H1 (cell line): Measurements from ENCODE around the gene MRPS26. TPM values are rescaled to one million over a fixed set of nuclear protein-coding genes. Genes with fewer than 3 reads are reported as not detected.

ENCODE experiments used
- CTCF ChIA-PET: fragments of 300-600 bp; sonication (Branson Sonifier 250); formaldehyde crosslinking; loops from one replicate; lab custom pipeline; 2021; ENCODE audit not compliant: partially characterized antibody; lab: Charles Lee
- POLR2A ChIA-PET: fragments of 300-600 bp; sonication (Branson Sonifier 250); formaldehyde crosslinking; loops from one replicate; lab custom pipeline; 2021; ENCODE audit warnings: inconsistent platforms; ENCODE audit not compliant: partially characterized antibody; lab: Charles Lee
- DNase-seq, 2 experiments: peaks; one replicate each; pipeline versions ENCODE4 v3.0.0 to v3.0.0-alpha.2; 2010 to 2022; ENCODE audit warnings: low spot score in 2 of 2, low read depth in 1 of 2, mixed read lengths in 1 of 2
- FAIRE-seq: peaks from 2 replicates; lab custom pipeline; 2011; peaks lifted over from hg19 to GRCh38; lab: Jason Lieb, UNC
- H2AFZ ChIP-seq: 2 replicates; pipeline ENCODE4 v1.8.1; 2012; ENCODE audit warnings: low read length, inconsistent platforms
- H2AK5ac ChIP-seq: 2 replicates; pipeline ENCODE4 v1.6.1; 2013; ENCODE audit warnings: low read depth, low read length
- H2BK120ac ChIP-seq: replicated peaks from 2 replicates; pipeline ENCODE3; 2013; ENCODE audit warnings: low read depth, low read length, inconsistent platforms
- H2BK12ac ChIP-seq: 2 replicates; pipeline ENCODE4 v1.6.1; 2013; ENCODE audit warnings: low read depth, low read length
- H2BK15ac ChIP-seq: 2 replicates; pipeline ENCODE4 v1.6.1; 2013; ENCODE audit warnings: low read length
- H2BK20ac ChIP-seq: 2 replicates; pipeline ENCODE4 v1.6.1; 2013; ENCODE audit warnings: low read length
- H2BK5ac ChIP-seq: 2 replicates; pipeline ENCODE4 v1.6.1; 2013; ENCODE audit warnings: low read depth, low read length
- H3K14ac ChIP-seq: 2 replicates; pipeline ENCODE4 v1.6.1; 2013; ENCODE audit warnings: inconsistent platforms; ENCODE audit not compliant: insufficient read length
- H3K18ac ChIP-seq: 2 replicates; pipeline ENCODE4 v1.6.1; 2013; ENCODE audit warnings: low read length; ENCODE audit errors: extremely low read depth
- H3K23ac ChIP-seq: 2 replicates; pipeline ENCODE4 v1.6.1; 2013; ENCODE audit warnings: inconsistent platforms; ENCODE audit not compliant: insufficient read length
- H3K23me2 ChIP-seq: 2 replicates; pipeline ENCODE4 v1.6.1; 2013; ENCODE audit warnings: low read depth, low read length
- H3K27ac ChIP-seq: 2 replicates; pipeline ENCODE4 v1.6.1; 2011; ENCODE audit warnings: low read depth, low read length, inconsistent platforms
- H3K27me3 ChIP-seq, 4 experiments: replicated peaks in 1 of 4; 1 replicate in 1 of 4; 2 replicates in 3 of 4; pipeline versions ENCODE4 v1.6.1 to v1.8.1; 2011 to 2013; ENCODE audit warnings: low read length in 3 of 4, mild to moderate bottlenecking in 3 of 4, inconsistent platforms in 2 of 4, mixed read lengths in 2 of 4, moderate library complexity in 1 of 4; ENCODE audit not compliant: control insufficient read depth in 3 of 4, insufficient read depth in 3 of 4; ENCODE audit errors: extremely low read depth in 1 of 4
- H3K36me3 ChIP-seq, 4 experiments: 2 replicates each; pipeline versions ENCODE4 v1.6.1 to v1.8.1; 2011 to 2013; ENCODE audit warnings: mild to moderate bottlenecking in 4 of 4, low read length in 3 of 4, moderate library complexity in 2 of 4, control low read depth in 1 of 4, inconsistent platforms in 1 of 4; ENCODE audit not compliant: insufficient read depth in 4 of 4, control insufficient read depth in 2 of 4
- H3K4ac ChIP-seq: replicated peaks from 2 replicates; pipeline ENCODE3; 2013; ENCODE audit warnings: low read length, low read depth, mixed read lengths, inconsistent platforms; ENCODE audit not compliant: insufficient read length
- H3K4me1 ChIP-seq, 4 experiments: replicated peaks in 1 of 4; 1 replicate in 1 of 4; 2 replicates in 3 of 4; pipeline versions ENCODE4 v1.6.1 to v1.8.1; 2011 to 2013; ENCODE audit warnings: low read length in 3 of 4, inconsistent platforms in 2 of 4, mixed read lengths in 1 of 4; ENCODE audit not compliant: insufficient read depth in 4 of 4, control insufficient read depth in 3 of 4
- H3K4me2 ChIP-seq, 2 experiments: 2 replicates each; pipeline versions ENCODE4 v1.6.1 to v1.8.1; 2011 to 2013; ENCODE audit warnings: low read depth in 2 of 2, low read length in 2 of 2, control low read depth in 1 of 2, inconsistent platforms in 1 of 2, mild to moderate bottlenecking in 1 of 2; ENCODE audit not compliant: insufficient read depth in 1 of 2
- H3K4me3 ChIP-seq, 4 experiments: fragments of 200-600, 300-600 bp in 1 of 4; sonication (generic), shearing (Covaris generic), sonication (Bioruptor Twin) in 1 of 4; 2 replicates each; pipeline versions ENCODE4 v1.5.1 to v1.8.1; 2011 to 2016; ENCODE audit warnings: low read length in 4 of 4, low read depth in 3 of 4, control low read depth in 2 of 4, inconsistent platforms in 2 of 4, mild to moderate bottlenecking in 2 of 4, mixed read lengths in 1 of 4, moderate library complexity in 1 of 4; ENCODE audit not compliant: insufficient read depth in 2 of 4; ENCODE audit errors: extremely low read depth in 1 of 4
- H3K56ac ChIP-seq: replicated peaks from 2 replicates; pipeline ENCODE3; 2013; ENCODE audit warnings: low read depth, mild to moderate bottlenecking, mixed read lengths, low read length, inconsistent platforms; ENCODE audit not compliant: insufficient read length
- H3K79me1 ChIP-seq: 2 replicates; pipeline ENCODE4 v1.6.1; 2013; ENCODE audit warnings: low read depth, low read length, control low read depth
- H3K79me2 ChIP-seq, 2 experiments: 2 replicates each; pipeline versions ENCODE4 v1.6.1 to v1.8.1; 2012 to 2013; ENCODE audit warnings: low read length in 2 of 2, mild to moderate bottlenecking in 2 of 2, inconsistent platforms in 1 of 2; ENCODE audit not compliant: insufficient read depth in 2 of 2, control insufficient read depth in 1 of 2
- H3K9ac ChIP-seq, 4 experiments: replicated peaks in 1 of 4; 1 replicate in 1 of 4; 2 replicates in 3 of 4; pipeline versions ENCODE4 v1.6.1 to v1.8.1; 2011 to 2013; ENCODE audit warnings: low read depth in 3 of 4, low read length in 3 of 4, control low read depth in 2 of 4, mild to moderate bottlenecking in 2 of 4, moderate library complexity in 2 of 4, inconsistent platforms in 1 of 4; ENCODE audit errors: extremely low read depth in 1 of 4
- H3K9me3 ChIP-seq, 2 experiments: 2 replicates each; pipeline versions ENCODE4 v1.6.1 to v1.8.1; 2012 to 2013; ENCODE audit warnings: mild to moderate bottlenecking in 2 of 2, moderate library complexity in 2 of 2, control low read depth in 1 of 2, inconsistent platforms in 1 of 2, low read depth in 1 of 2, low read length in 1 of 2, mixed read lengths in 1 of 2; ENCODE audit not compliant: insufficient read depth in 2 of 2
- H4K20me1 ChIP-seq, 2 experiments: replicated peaks in 1 of 2; 2 replicates each; pipeline versions ENCODE3 to v1.8.1; 2011 to 2013; ENCODE audit warnings: inconsistent platforms in 2 of 2, low read length in 2 of 2, mild to moderate bottlenecking in 1 of 2; ENCODE audit not compliant: insufficient read depth in 2 of 2, control insufficient read depth in 1 of 2
- H4K5ac ChIP-seq: 2 replicates; pipeline ENCODE4 v1.6.1; 2013; ENCODE audit warnings: low read length, low read depth, mixed read lengths, inconsistent platforms; ENCODE audit not compliant: insufficient read length
- H4K8ac ChIP-seq: 2 replicates; pipeline ENCODE4 v1.8.0; 2013; ENCODE audit warnings: mild to moderate bottlenecking, moderate library complexity, low read length, inconsistent platforms; ENCODE audit not compliant: insufficient read depth; ENCODE audit errors: extremely low read depth
- H4K91ac ChIP-seq: replicated peaks from 2 replicates; pipeline ENCODE3; 2013; ENCODE audit warnings: low read length, mixed read lengths, inconsistent platforms; ENCODE audit not compliant: insufficient read length
- CTBP2 ChIP-seq: IDR thresholded peaks from 2 replicates; pipeline ENCODE4 v1.7.0; 2011; ENCODE audit warnings: borderline replicate concordance, mild to moderate bottlenecking, moderate library complexity, mixed read lengths, low read length; ENCODE audit not compliant: insufficient read depth, insufficient read length
- GTF2F1 ChIP-seq: IDR thresholded peaks from 2 replicates; pipeline ENCODE4 v1.6.1; 2012; ENCODE audit warnings: low read depth, low read length, improper control_type of control experiment, borderline replicate concordance
- JUND ChIP-seq: IDR thresholded peaks from 2 replicates; pipeline ENCODE4 v1.6.1; 2011; ENCODE audit warnings: mild to moderate bottlenecking, improper control_type of control experiment, low read length
- POU5F1 ChIP-seq: IDR thresholded peaks from 2 replicates; pipeline ENCODE4 v1.6.1; 2011; ENCODE audit warnings: low read depth, mild to moderate bottlenecking, low read length, moderate library complexity
- SP2 ChIP-seq: IDR thresholded peaks from 2 replicates; pipeline ENCODE4 v1.6.1; 2012; ENCODE audit warnings: mild to moderate bottlenecking, low read length, inconsistent platforms
- TAF1 ChIP-seq: IDR thresholded peaks from 2 replicates; pipeline ENCODE4 v1.6.1; 2011; ENCODE audit warnings: mild to moderate bottlenecking, low read depth, low read length
- TAF7 ChIP-seq: optimal IDR thresholded peaks from 2 replicates; pipeline ENCODE3; 2011; ENCODE audit warnings: low read depth, mild to moderate bottlenecking, inconsistent platforms, low read length, moderate library complexity, borderline replicate concordance
- WGBS, 2 experiments: shearing (Covaris generic) in 1 of 2; methylation state at CpG; one replicate each; pipeline versions ENCODE4 v1.1.6 to v1.1.7; 2013 to 2015; ENCODE audit warnings: low lambda C conversion rate in 2 of 2, mixed read lengths in 2 of 2, inconsistent platforms in 1 of 2, low coverage in 1 of 2, missing lambda C conversion rate in 1 of 2; ENCODE audit not compliant: insufficient replicate concordance in 2 of 2, insufficient coverage in 1 of 2, insufficient read length in 1 of 2; ENCODE audit errors: extremely low coverage in 1 of 2, missing lambda C conversion rate in 1 of 2; 5-methylcytosine and 5-hydroxymethylcytosine counted together
- polyA plus RNA-seq, 7 experiments: library from polyadenylated mRNA; depleted of rRNA in 3 of 7; stranded (reverse) in 5 of 7; unstranded in 2 of 7; fragments of >200 nt in 5 of 7; fragments of 200-250 nt in 2 of 7; gene quantifications; 1 replicate in 5 of 7; 2 replicates in 1 of 7; 4 replicates in 1 of 7; pipeline versions ENCODE4 v1.2.1 to v1.2.3, GENCODE V29; 2011 to 2013; ENCODE audit warnings: missing spikeins in 2 of 7, mixed read lengths in 2 of 7
- total RNA-seq: library from RNA; stranded (reverse); fragmentation: NEBNext Ultra II Directional; extraction: Animal tissue kit (Norgen Biotek cat#: 25700); gene quantifications from 2 replicates; pipeline ENCODE4 v1.2.1, GENCODE V29; 2021
- TF ChIP-seq, protein P1 (sequence below), 3 experiments: IDR thresholded peaks; 1 replicate in 2 of 3; 2 replicates in 1 of 3; pipeline versions ENCODE4 v1.5.1 to v1.6.1; 2011; ENCODE audit warnings: low read length in 3 of 3, mild to moderate bottlenecking in 3 of 3, inconsistent platforms in 2 of 3, low read depth in 1 of 3, moderate library complexity in 1 of 3; ENCODE audit not compliant: insufficient read depth in 1 of 3; ENCODE audit errors: control extremely low read depth in 1 of 3

MRPS26 gene
- total and polyA plus RNA-seq, 2 of the 8 experiments (the other 6 are each of a cell fraction or from before 2014, with no cell fraction given): 83.6 to 103 TPM

DNA sequence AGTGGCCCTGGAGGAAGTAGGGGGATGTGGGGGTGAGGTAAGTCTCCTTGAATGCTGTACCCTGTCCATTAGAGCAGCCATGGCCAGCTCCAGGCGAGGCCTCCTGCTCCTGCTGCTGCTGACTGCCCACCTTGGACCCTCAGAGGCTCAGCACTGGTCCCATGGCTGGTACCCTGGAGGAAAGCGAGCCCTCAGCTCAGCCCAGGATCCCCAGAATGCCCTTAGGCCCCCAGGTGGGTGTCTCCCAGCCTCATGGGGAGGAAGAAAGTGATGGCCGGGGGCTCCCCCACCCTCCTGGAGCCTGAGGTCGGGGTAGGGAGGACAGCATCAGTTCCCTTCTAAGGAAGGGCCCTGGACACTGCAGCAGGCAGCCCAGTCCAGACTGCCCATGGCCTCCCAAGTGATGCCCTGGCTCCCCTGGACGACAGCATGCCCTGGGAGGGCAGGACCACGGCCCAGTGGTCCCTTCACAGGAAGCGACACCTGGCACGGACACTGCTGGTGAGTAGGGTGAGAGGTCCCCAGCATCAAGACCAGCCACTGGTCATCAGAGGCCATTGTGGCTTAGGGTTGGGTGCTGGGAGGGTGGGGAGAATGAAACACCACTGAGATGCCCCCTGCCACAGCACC is 1.4 kb upstream of the MRPS26 start:
- Histone ChIP-seq H3K23me2 (peaks cover 8% of the 10 kb centered on the region), H4K8ac (no peak overlapping the region), H2AK5ac (peak overlapping the region; percentile 76; the same call in 1 of the 2 replicates), H3K79me1 (peaks cover 5% of the 10 kb centered on the region), H3K27me3 (no peaks in the 10 kb centered on the region), H3K56ac (no peak overlapping the region), H3K23ac (no peak overlapping the region), H4K20me1 (peaks cover 0 to 2% of the 10 kb centered on the region in 2 experiments), H3K79me2 (peaks cover 0 to 6% of the 10 kb centered on the region in 2 experiments; a peak in 1 of 4 replicates), H3K4ac (no peak overlapping the region), H2AFZ (no peak overlapping the region), H2BK5ac (no peak overlapping the region), H2BK20ac (no peak overlapping the region), H3K4me2 (peak overlapping the region in 1 of 2 experiments; percentile 78; a peak in 2 of 4 replicates), H3K9ac (no peak overlapping the region), H3K36me3 (peaks cover 11 to 26% (median 24%) of the 10 kb centered on the region in 4 experiments; a peak in 7 of 8 replicates), H3K14ac (no peak overlapping the region), H2BK15ac (peak overlapping the region; percentile 61; the same call in 1 of the 2 replicates), H3K18ac (no peak overlapping the region), H3K4me1 (peaks cover 2 to 12% (median 9%) of the 10 kb centered on the region in 4 experiments; a peak in 6 of 7 replicates), H4K5ac (no peak overlapping the region), H3K9me3 (no peaks in the 10 kb centered on the region), H2BK120ac (no peak overlapping the region), H2BK12ac (no peak overlapping the region), H3K27ac (no peak overlapping the region), H4K91ac (no peak overlapping the region), H3K4me3 (0 out of 8 replicates have a peak overlapping the region, but pooled peaks of 1 of the 4 experiments have one; percentile 99)
- POLR2A ChIA-PET: interaction anchor here (1.1 to 1.8 kb wide), 3 partner anchors 12 to 164 kb away, joined by 3 to 6 read pairs (median 4); partner anchors contain the start of gene ITPA
- FAIRE-seq (no peak), DNase-seq (no peak)
- CTCF ChIA-PET: interaction anchor here (0.5 to 1.3 kb wide), 2 partner anchors 8 to 203 kb away, joined by 3 to 5 read pairs; no protein-coding TSS in a partner anchor
- WGBS, 2 experiments: 85% methylated on average over 6 of the region's 8 CpGs; no CpG with 5 or more reads in 1 of the 2 experiments
- no peak for TF ChIP-seq GTF2F1
- TF ChIP-seq JUND: no peak
- TF ChIP-seq CTBP2: no peak
- TF ChIP-seq, protein P1, sequence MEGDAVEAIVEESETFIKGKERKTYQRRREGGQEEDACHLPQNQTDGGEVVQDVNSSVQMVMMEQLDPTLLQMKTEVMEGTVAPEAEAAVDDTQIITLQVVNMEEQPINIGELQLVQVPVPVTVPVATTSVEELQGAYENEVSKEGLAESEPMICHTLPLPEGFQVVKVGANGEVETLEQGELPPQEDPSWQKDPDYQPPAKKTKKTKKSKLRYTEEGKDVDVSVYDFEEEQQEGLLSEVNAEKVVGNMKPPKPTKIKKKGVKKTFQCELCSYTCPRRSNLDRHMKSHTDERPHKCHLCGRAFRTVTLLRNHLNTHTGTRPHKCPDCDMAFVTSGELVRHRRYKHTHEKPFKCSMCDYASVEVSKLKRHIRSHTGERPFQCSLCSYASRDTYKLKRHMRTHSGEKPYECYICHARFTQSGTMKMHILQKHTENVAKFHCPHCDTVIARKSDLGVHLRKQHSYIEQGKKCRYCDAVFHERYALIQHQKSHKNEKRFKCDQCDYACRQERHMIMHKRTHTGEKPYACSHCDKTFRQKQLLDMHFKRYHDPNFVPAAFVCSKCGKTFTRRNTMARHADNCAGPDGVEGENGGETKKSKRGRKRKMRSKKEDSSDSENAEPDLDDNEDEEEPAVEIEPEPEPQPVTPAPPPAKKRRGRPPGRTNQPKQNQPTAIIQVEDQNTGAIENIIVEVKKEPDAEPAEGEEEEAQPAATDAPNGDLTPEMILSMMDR (IDR thresholded peaks at IDR 0.05; ENCODE audit: control extremely low read depth in 1 of 3, insufficient read depth in 1 of 3, low read depth in 1 of 3, low read length in 3 of 3): no peak
- TF ChIP-seq SP2: no peak
- TF ChIP-seq TAF1: no peak
- no peak for TF ChIP-seq POU5F1
- no peak for TF ChIP-seq TAF7
